H1 (cell line): ENCODE measurements around the gene DNAJB8. TPM values are rescaled to one million over a fixed set of nuclear protein-coding genes. Genes with fewer than 3 reads are reported as not detected.
A peak's percentile ranks its signal among the peaks of the same experiment; 100 is the strongest.

Source experiments
- CTCF ChIA-PET: fragments of 300-600 bp; sonication (Branson Sonifier 250); formaldehyde crosslinking; loops from one replicate; lab custom pipeline; 2021; ENCODE audit not compliant: partially characterized antibody; lab: Charles Lee
- POLR2A ChIA-PET: fragments of 300-600 bp; sonication (Branson Sonifier 250); formaldehyde crosslinking; loops from one replicate; lab custom pipeline; 2021; ENCODE audit warnings: inconsistent platforms; ENCODE audit not compliant: partially characterized antibody; lab: Charles Lee
- DNase-seq, 2 experiments: peaks; one replicate each; pipeline versions ENCODE4 v3.0.0 to v3.0.0-alpha.2; 2010 to 2022; ENCODE audit warnings: low spot score in 2 of 2, low read depth in 1 of 2, mixed read lengths in 1 of 2
- FAIRE-seq: peaks from 2 replicates; lab custom pipeline; 2011; peaks lifted over from hg19 to GRCh38; lab: Jason Lieb, UNC
- H2AFZ ChIP-seq: 2 replicates; pipeline ENCODE4 v1.8.1; 2012; ENCODE audit warnings: low read length, inconsistent platforms
- H2AK5ac ChIP-seq: 2 replicates; pipeline ENCODE4 v1.6.1; 2013; ENCODE audit warnings: low read depth, low read length
- H2BK120ac ChIP-seq: replicated peaks from 2 replicates; pipeline ENCODE3; 2013; ENCODE audit warnings: low read depth, low read length, inconsistent platforms
- H2BK12ac ChIP-seq: 2 replicates; pipeline ENCODE4 v1.6.1; 2013; ENCODE audit warnings: low read depth, low read length
- H2BK15ac ChIP-seq: 2 replicates; pipeline ENCODE4 v1.6.1; 2013; ENCODE audit warnings: low read length
- H2BK20ac ChIP-seq: 2 replicates; pipeline ENCODE4 v1.6.1; 2013; ENCODE audit warnings: low read length
- H2BK5ac ChIP-seq: 2 replicates; pipeline ENCODE4 v1.6.1; 2013; ENCODE audit warnings: low read depth, low read length
- H3K14ac ChIP-seq: 2 replicates; pipeline ENCODE4 v1.6.1; 2013; ENCODE audit warnings: inconsistent platforms; ENCODE audit not compliant: insufficient read length
- H3K18ac ChIP-seq: 2 replicates; pipeline ENCODE4 v1.6.1; 2013; ENCODE audit warnings: low read length; ENCODE audit errors: extremely low read depth
- H3K23ac ChIP-seq: 2 replicates; pipeline ENCODE4 v1.6.1; 2013; ENCODE audit warnings: inconsistent platforms; ENCODE audit not compliant: insufficient read length
- H3K23me2 ChIP-seq: 2 replicates; pipeline ENCODE4 v1.6.1; 2013; ENCODE audit warnings: low read depth, low read length
- H3K27ac ChIP-seq: 2 replicates; pipeline ENCODE4 v1.6.1; 2011; ENCODE audit warnings: low read depth, low read length, inconsistent platforms
- H3K27me3 ChIP-seq, 4 experiments: replicated peaks in 1 of 4; 1 replicate in 1 of 4; 2 replicates in 3 of 4; pipeline versions ENCODE4 v1.6.1 to v1.8.1; 2011 to 2013; ENCODE audit warnings: low read length in 3 of 4, mild to moderate bottlenecking in 3 of 4, inconsistent platforms in 2 of 4, mixed read lengths in 2 of 4, moderate library complexity in 1 of 4; ENCODE audit not compliant: control insufficient read depth in 3 of 4, insufficient read depth in 3 of 4; ENCODE audit errors: extremely low read depth in 1 of 4
- H3K36me3 ChIP-seq, 4 experiments: 2 replicates each; pipeline versions ENCODE4 v1.6.1 to v1.8.1; 2011 to 2013; ENCODE audit warnings: mild to moderate bottlenecking in 4 of 4, low read length in 3 of 4, moderate library complexity in 2 of 4, control low read depth in 1 of 4, inconsistent platforms in 1 of 4; ENCODE audit not compliant: insufficient read depth in 4 of 4, control insufficient read depth in 2 of 4
- H3K4ac ChIP-seq: replicated peaks from 2 replicates; pipeline ENCODE3; 2013; ENCODE audit warnings: low read length, low read depth, mixed read lengths, inconsistent platforms; ENCODE audit not compliant: insufficient read length
- H3K4me1 ChIP-seq, 4 experiments: replicated peaks in 1 of 4; 1 replicate in 1 of 4; 2 replicates in 3 of 4; pipeline versions ENCODE4 v1.6.1 to v1.8.1; 2011 to 2013; ENCODE audit warnings: low read length in 3 of 4, inconsistent platforms in 2 of 4, mixed read lengths in 1 of 4; ENCODE audit not compliant: insufficient read depth in 4 of 4, control insufficient read depth in 3 of 4
- H3K4me2 ChIP-seq, 2 experiments: 2 replicates each; pipeline versions ENCODE4 v1.6.1 to v1.8.1; 2011 to 2013; ENCODE audit warnings: low read depth in 2 of 2, low read length in 2 of 2, control low read depth in 1 of 2, inconsistent platforms in 1 of 2, mild to moderate bottlenecking in 1 of 2; ENCODE audit not compliant: insufficient read depth in 1 of 2
- H3K4me3 ChIP-seq, 4 experiments: fragments of 200-600, 300-600 bp in 1 of 4; sonication (generic), shearing (Covaris generic), sonication (Bioruptor Twin) in 1 of 4; 2 replicates each; pipeline versions ENCODE4 v1.5.1 to v1.8.1; 2011 to 2016; ENCODE audit warnings: low read length in 4 of 4, low read depth in 3 of 4, control low read depth in 2 of 4, inconsistent platforms in 2 of 4, mild to moderate bottlenecking in 2 of 4, mixed read lengths in 1 of 4, moderate library complexity in 1 of 4; ENCODE audit not compliant: insufficient read depth in 2 of 4; ENCODE audit errors: extremely low read depth in 1 of 4
- H3K56ac ChIP-seq: replicated peaks from 2 replicates; pipeline ENCODE3; 2013; ENCODE audit warnings: low read depth, mild to moderate bottlenecking, mixed read lengths, low read length, inconsistent platforms; ENCODE audit not compliant: insufficient read length
- H3K79me1 ChIP-seq: 2 replicates; pipeline ENCODE4 v1.6.1; 2013; ENCODE audit warnings: low read depth, low read length, control low read depth
- H3K79me2 ChIP-seq, 2 experiments: 2 replicates each; pipeline versions ENCODE4 v1.6.1 to v1.8.1; 2012 to 2013; ENCODE audit warnings: low read length in 2 of 2, mild to moderate bottlenecking in 2 of 2, inconsistent platforms in 1 of 2; ENCODE audit not compliant: insufficient read depth in 2 of 2, control insufficient read depth in 1 of 2
- H3K9ac ChIP-seq, 4 experiments: replicated peaks in 1 of 4; 1 replicate in 1 of 4; 2 replicates in 3 of 4; pipeline versions ENCODE4 v1.6.1 to v1.8.1; 2011 to 2013; ENCODE audit warnings: low read depth in 3 of 4, low read length in 3 of 4, control low read depth in 2 of 4, mild to moderate bottlenecking in 2 of 4, moderate library complexity in 2 of 4, inconsistent platforms in 1 of 4; ENCODE audit errors: extremely low read depth in 1 of 4
- H3K9me3 ChIP-seq, 2 experiments: 2 replicates each; pipeline versions ENCODE4 v1.6.1 to v1.8.1; 2012 to 2013; ENCODE audit warnings: mild to moderate bottlenecking in 2 of 2, moderate library complexity in 2 of 2, control low read depth in 1 of 2, inconsistent platforms in 1 of 2, low read depth in 1 of 2, low read length in 1 of 2, mixed read lengths in 1 of 2; ENCODE audit not compliant: insufficient read depth in 2 of 2
- H4K20me1 ChIP-seq, 2 experiments: replicated peaks in 1 of 2; 2 replicates each; pipeline versions ENCODE3 to v1.8.1; 2011 to 2013; ENCODE audit warnings: inconsistent platforms in 2 of 2, low read length in 2 of 2, mild to moderate bottlenecking in 1 of 2; ENCODE audit not compliant: insufficient read depth in 2 of 2, control insufficient read depth in 1 of 2
- H4K5ac ChIP-seq: 2 replicates; pipeline ENCODE4 v1.6.1; 2013; ENCODE audit warnings: low read length, low read depth, mixed read lengths, inconsistent platforms; ENCODE audit not compliant: insufficient read length
- H4K8ac ChIP-seq: 2 replicates; pipeline ENCODE4 v1.8.0; 2013; ENCODE audit warnings: mild to moderate bottlenecking, moderate library complexity, low read length, inconsistent platforms; ENCODE audit not compliant: insufficient read depth; ENCODE audit errors: extremely low read depth
- H4K91ac ChIP-seq: replicated peaks from 2 replicates; pipeline ENCODE3; 2013; ENCODE audit warnings: low read length, mixed read lengths, inconsistent platforms; ENCODE audit not compliant: insufficient read length
- ASH2L ChIP-seq: fragments of 200-600, 300-600 bp; sonication (generic); IDR thresholded peaks from one replicate; pipeline ENCODE4 v1.7.1; 2017; ENCODE audit warnings: low read length
- CHD1 ChIP-seq: IDR thresholded peaks from 2 replicates; pipeline ENCODE4 v1.6.1; 2012; ENCODE audit warnings: low read depth, low read length, improper control_type of control experiment
- CTBP2 ChIP-seq: IDR thresholded peaks from 2 replicates; pipeline ENCODE4 v1.7.0; 2011; ENCODE audit warnings: borderline replicate concordance, mild to moderate bottlenecking, moderate library complexity, mixed read lengths, low read length; ENCODE audit not compliant: insufficient read depth, insufficient read length
- E2F6 ChIP-seq: IDR thresholded peaks from 2 replicates; pipeline ENCODE4 v1.6.1; 2012; ENCODE audit warnings: inconsistent platforms
- EZH2 ChIP-seq: fragments of 200-600 bp; sonication (generic); IDR thresholded peaks from 2 replicates; pipeline ENCODE4 v1.7.1; 2012; ENCODE audit warnings: low read depth, mild to moderate bottlenecking, moderate library complexity, low read length, inconsistent platforms; ENCODE audit not compliant: severe bottlenecking
- KDM5A ChIP-seq: fragments of 200-600 bp; IDR thresholded peaks from 2 replicates; pipeline ENCODE4 v1.7.1; 2012; ENCODE audit warnings: mild to moderate bottlenecking, low read length, inconsistent platforms, mixed read lengths
- POLR2AphosphoS5 ChIP-seq: IDR thresholded peaks from 2 replicates; pipeline ENCODE4 v1.6.1; 2011; ENCODE audit warnings: low read depth, low read length
- SIN3A ChIP-seq, 2 experiments: IDR thresholded peaks in 1 of 2; conservative IDR thresholded peaks in 1 of 2; 2 replicates each; pipeline ENCODE4 v1.6.1; 2011 to 2012; ENCODE audit warnings: low read length in 2 of 2, improper control_type of control experiment in 1 of 2, low read depth in 1 of 2, mild to moderate bottlenecking in 1 of 2
- SUZ12 ChIP-seq: fragments of 200-600 bp; sonication (generic); IDR thresholded peaks from 2 replicates; pipeline ENCODE4 v1.6.1; 2012; ENCODE audit warnings: mild to moderate bottlenecking, inconsistent platforms, low read length, moderate library complexity, mixed read lengths
- TCF12 ChIP-seq: IDR thresholded peaks from 2 replicates; pipeline ENCODE4 v1.6.1; 2011; ENCODE audit warnings: low read depth, mild to moderate bottlenecking, low read length
- WGBS, 2 experiments: shearing (Covaris generic) in 1 of 2; methylation state at CpG; one replicate each; pipeline versions ENCODE4 v1.1.6 to v1.1.7; 2013 to 2015; ENCODE audit warnings: low lambda C conversion rate in 2 of 2, mixed read lengths in 2 of 2, inconsistent platforms in 1 of 2, low coverage in 1 of 2, missing lambda C conversion rate in 1 of 2; ENCODE audit not compliant: insufficient replicate concordance in 2 of 2, insufficient coverage in 1 of 2, insufficient read length in 1 of 2; ENCODE audit errors: extremely low coverage in 1 of 2, missing lambda C conversion rate in 1 of 2; 5-methylcytosine and 5-hydroxymethylcytosine counted together
- polyA plus RNA-seq, 7 experiments: library from polyadenylated mRNA; depleted of rRNA in 3 of 7; stranded (reverse) in 5 of 7; unstranded in 2 of 7; fragments of >200 nt in 5 of 7; fragments of 200-250 nt in 2 of 7; gene quantifications; 1 replicate in 5 of 7; 2 replicates in 1 of 7; 4 replicates in 1 of 7; pipeline versions ENCODE4 v1.2.1 to v1.2.3, GENCODE V29; 2011 to 2013; ENCODE audit warnings: missing spikeins in 2 of 7, mixed read lengths in 2 of 7
- total RNA-seq: library from RNA; stranded (reverse); fragmentation: NEBNext Ultra II Directional; extraction: Animal tissue kit (Norgen Biotek cat#: 25700); gene quantifications from 2 replicates; pipeline ENCODE4 v1.2.1, GENCODE V29; 2021

Gene DNAJB8
- total and polyA plus RNA-seq, 2 of the 8 experiments (the other 6 are each of a cell fraction or from before 2014, with no cell fraction given) = not detected

- Histone ChIP-seq H3K9me3 (no peaks in the 10 kb centered on the region), H3K4me1 (peaks cover 0 to 79% (median 52%) of the 10 kb centered on the region in 4 experiments; a peak in 6 of 7 replicates), H3K14ac (no peak overlapping the region), H4K5ac (no peak overlapping the region), H2BK20ac (peak overlapping the region; percentile 61; the same call in 1 of the 2 replicates), H4K20me1 (peaks cover 11 to 27% of the 10 kb centered on the region in 2 experiments), H3K27me3 (peaks cover 99 to 100% (median 99%) of the 10 kb centered on the region in 4 experiments), H2BK120ac (no peak overlapping the region), H2BK5ac (peak overlapping the region; percentile 8; the same call in 1 of the 2 replicates), H3K79me2 (no peaks in the 10 kb centered on the region), H3K56ac (no peak overlapping the region), H3K79me1 (no peaks in the 10 kb centered on the region), H3K23me2 (peaks cover 24% of the 10 kb centered on the region; the same call in 1 of the 2 replicates), H3K27ac (no peak overlapping the region), H3K9ac (no peak overlapping the region), H3K4me2 (peak overlapping the region; percentile 63 to 95), H3K36me3 (peaks cover 0 to 12% (median 0%) of the 10 kb centered on the region in 4 experiments; a peak in 1 of 8 replicates), H3K4me3 (peak overlapping the region; percentile 4 to 63 (median 18); a peak in 7 of 8 replicates), H2BK15ac (no peak overlapping the region), H2AFZ (no peak overlapping the region), H3K4ac (no peak overlapping the region), H4K91ac (no peak overlapping the region), H2BK12ac (0 out of 2 replicates have a peak overlapping the region, but pooled peaks have one; percentile 44), H3K23ac (no peak overlapping the region), H3K18ac (peak overlapping the region; percentile 32), H4K8ac (no peak overlapping the region), H2AK5ac (no peak overlapping the region)
- no peak for FAIRE-seq
- ChIA-PET CTCF (interaction anchor here (0.6 to 3.7 kb wide), 21 partner anchors 8 to 320 kb away, joined by 3 to 38 read pairs (median 4); no protein-coding TSS in a partner anchor), POLR2A (interaction anchor here (1.2 to 1.8 kb wide), 3 partner anchors 9 to 367 kb away, joined by 3 to 13 read pairs (median 5); no protein-coding TSS in a partner anchor)
- DNase-seq = peak in 1 of 2 experiments; percentile 81
- WGBS, 2 experiments = 4% methylated on average over 60 of the region's 61 CpGs; no CpG with 5 or more reads in 1 of the 2 experiments
- TF ChIP-seq POLR2AphosphoS5 (no peak), KDM5A (no peak), ASH2L (no peak), EZH2 (peak; percentile 96), TCF12 (no peak), SIN3A (conservative IDR thresholded peaks at IDR 0.05 in 1 of 2, IDR thresholded peaks at IDR 0.05 in 1 of 2; ENCODE audit: low read depth in 1 of 2, low read length in 2 of 2) (no peak; a peak in 1 of 4 replicates), CTBP2 (peak; percentile 97), E2F6 (no peak), CHD1 (no peak), SUZ12 (peak; percentile 99)
These were observed 23.4 kb upstream of the DNAJB8 start for GRCh38 chr3:128489927-128490649.
